PC-9 (cell line): ENCODE measurements around the gene HABP2. TPM values are rescaled to one million over a fixed set of nuclear protein-coding genes. Genes with fewer than 3 reads are reported as not detected.

ENCODE experiments used
- BruUV-seq: library from RNA; stranded (reverse); fragments of 400-500 nt; replicated peaks from 2 replicates; lab custom pipeline; 2021; lab: Mats Ljungman, UMichigan
- CTCF ChIA-PET: fragments of 300-600 bp; sonication (Branson Sonifier 250); formaldehyde crosslinking; loops from one replicate; lab custom pipeline; 2022; ENCODE audit warnings: antibody characterized with exemption; lab: Charles Lee
- POLR2A ChIA-PET: fragments of 300-600 bp; sonication (Branson Sonifier 250); formaldehyde crosslinking; loops from one replicate; lab custom pipeline; 2022; ENCODE audit warnings: antibody characterized with exemption; ENCODE audit not compliant: unreplicated experiment; lab: Charles Lee
- DNase-seq, 2 experiments: peaks; one replicate each; pipeline versions ENCODE4 v3.0.0 to v3.0.0-alpha.2; 2015 to 2022; ENCODE audit warnings: mixed read lengths in 1 of 2
- H2AFZ ChIP-seq: fragments of 200-600 bp; sonication (generic); 2 replicates; pipeline ENCODE4 v1.8.1; 2017; ENCODE audit warnings: antibody characterized with exemption
- H3F3A ChIP-seq: fragments of 200-600 bp; sonication (generic); 2 replicates; pipeline ENCODE4 v1.8.1; 2017; ENCODE audit warnings: antibody characterized with exemption, mild to moderate bottlenecking, low read depth; ENCODE audit not compliant: insufficient read depth
- H3K27ac ChIP-seq: fragments of 200-600 bp; sonication (generic); 2 replicates; pipeline ENCODE4 v1.6.1; 2016; ENCODE audit warnings: mixed run types
- H3K27me3 ChIP-seq: fragments of 200-600 bp; sonication (generic); 2 replicates; pipeline ENCODE4 v1.6.1; 2016; ENCODE audit warnings: low read depth, mixed run types; ENCODE audit not compliant: insufficient read depth
- H3K36me3 ChIP-seq: fragments of 200-600 bp; sonication (generic); 2 replicates; pipeline ENCODE4 v1.6.1; 2016; ENCODE audit warnings: low read depth, mixed run types
- H3K4me1 ChIP-seq: fragments of 200-600 bp; sonication (generic); replicated peaks from 2 replicates; pipeline ENCODE4 v1.6.1; 2016; ENCODE audit warnings: mixed run types; ENCODE audit not compliant: insufficient read depth
- H3K4me2 ChIP-seq: fragments of 200-600 bp; sonication (generic); 2 replicates; pipeline ENCODE4 v1.6.1; 2017; ENCODE audit warnings: mixed run types
- H3K4me3 ChIP-seq: fragments of 200-600 bp; sonication (generic); 2 replicates; pipeline ENCODE4 v1.6.1; 2016; ENCODE audit warnings: mixed run types
- H3K79me2 ChIP-seq: fragments of 200-600 bp; sonication (generic); 2 replicates; pipeline ENCODE4 v1.6.1; 2017; ENCODE audit warnings: low read depth, mixed run types
- H3K9me2 ChIP-seq: fragments of 200-600 bp; sonication (generic); 2 replicates; pipeline ENCODE4 v1.8.1; 2017; ENCODE audit warnings: mild to moderate bottlenecking; ENCODE audit not compliant: insufficient read depth
- H3K9me3 ChIP-seq: fragments of 200-600 bp; sonication (generic); 2 replicates; pipeline ENCODE4 v1.8.1; 2016; ENCODE audit warnings: low read depth; ENCODE audit not compliant: insufficient read depth
- H4K20me1 ChIP-seq: fragments of 200-600 bp; sonication (generic); 2 replicates; pipeline ENCODE4 v1.8.1; 2017; ENCODE audit not compliant: insufficient read depth
- CTCF ChIP-seq: fragments of 200-600 bp; sonication (generic); conservative IDR thresholded peaks from 2 replicates; pipeline ENCODE4 v1.6.1; 2017; ENCODE audit warnings: mixed run types, antibody characterized with exemption, mild to moderate bottlenecking, moderate library complexity
- EZH2 ChIP-seq: fragments of 200-600 bp; sonication (generic); IDR thresholded peaks from 2 replicates; pipeline ENCODE4 v1.8.0; 2017; ENCODE audit warnings: antibody characterized with exemption, low read depth
- intact Hi-C: fragments of 100-400 bp; cut with micrococcal nuclease; formaldehyde crosslinking; loops from one replicate; pipeline ENCODE4 v1.10.0; 2022; ENCODE audit not compliant: unreplicated experiment
- total RNA-seq: library from RNA; stranded (reverse); gene quantifications from 2 replicates; pipeline ENCODE4 v1.2.3, GENCODE V29; 2021

The HABP2 gene
- total RNA-seq, 1 experiment from 2014 or later: not detected

- H3K79me2 ChIP-seq: no peaks in the 10 kb centered on the region
- no peak for TF ChIP-seq CTCF
- no peak for DNase-seq
- intact Hi-C loops: no loop called here
- no peak overlapping the region for H2AFZ ChIP-seq
- no peak overlapping the region for H3K27ac ChIP-seq
- no peaks in the 10 kb centered on the region for H3F3A ChIP-seq
- H3K4me2 ChIP-seq: no peak overlapping the region
- H3K27me3 ChIP-seq: peaks cover 74% of the 10 kb centered on the region
- no peaks in the 10 kb centered on the region for H4K20me1 ChIP-seq
- BruUV-seq: no TSS peak
- POLR2A ChIA-PET: no interaction called here
- no peaks in the 10 kb centered on the region for H3K4me1 ChIP-seq
- CTCF ChIA-PET: no interaction called here
- H3K9me3 ChIP-seq: no peaks in the 10 kb centered on the region
- H3K4me3 ChIP-seq: no peak overlapping the region
- H3K36me3 ChIP-seq: no peaks in the 10 kb centered on the region
- H3K9me2 ChIP-seq: no peaks in the 10 kb centered on the region
Measured at GRCh38 chr10:113617086-113617485, 64.2 kb downstream of the HABP2 start.

- Histone ChIP-seq H3K9me2 (no peaks in the 10 kb centered on the region), H4K20me1 (no peaks in the 10 kb centered on the region), H3K79me2 (no peaks in the 10 kb centered on the region), H3K36me3 (no peaks in the 10 kb centered on the region), H3K27ac (no peak overlapping the region), H3K4me2 (no peak overlapping the region), H3K4me3 (no peak overlapping the region), H3K9me3 (no peaks in the 10 kb centered on the region), H3K27me3 (peaks cover 77% of the 10 kb centered on the region), H3K4me1 (no peaks in the 10 kb centered on the region), H3F3A (no peaks in the 10 kb centered on the region), H2AFZ (no peak overlapping the region)
- no peak for DNase-seq
- BruUV-seq: no TSS peak
- intact Hi-C loops: no loop called here
- ChIA-PET POLR2A (no interaction called here), CTCF (no interaction called here)
- TF ChIP-seq EZH2: no peak
- TF ChIP-seq CTCF: no peak
Measured at GRCh38 chr10:113618338-113618737, 65.5 kb downstream of the HABP2 start.

- Histone ChIP-seq H3K79me2 (no peaks in the 10 kb centered on the region), H3K27me3 (peaks cover 75% of the 10 kb centered on the region), H3K4me1 (no peaks in the 10 kb centered on the region), H3F3A (no peaks in the 10 kb centered on the region), H3K4me2 (no peak overlapping the region), H3K36me3 (no peaks in the 10 kb centered on the region), H4K20me1 (no peaks in the 10 kb centered on the region), H2AFZ (no peak overlapping the region), H3K9me3 (no peaks in the 10 kb centered on the region), H3K9me2 (no peaks in the 10 kb centered on the region), H3K27ac (no peak overlapping the region), H3K4me3 (no peak overlapping the region)
- DNase-seq: no peak
- ChIA-PET CTCF (no interaction called here), POLR2A (no interaction called here)
- no peak for TF ChIP-seq EZH2
- no peak for TF ChIP-seq CTCF
- BruUV-seq: no TSS peak
- intact Hi-C loops: no loop called here
Measured at GRCh38 chr10:113619401-113619800, 66.5 kb downstream of the HABP2 start.
